B cell (primary cell): Measurements from ENCODE around the gene CDC34. TPM values are rescaled to one million over a fixed set of nuclear protein-coding genes. Genes with fewer than 3 reads are reported as not detected.

Experiments
- ATAC-seq: fragments of 200-7000 bp; cut with Tn5 transposase; one replicate; pipeline ENCODE4 v1.10.0; 2021; ENCODE audit warnings: low read depth, mild to moderate bottlenecking, moderate number of reproducible peaks, moderate library complexity
- CTCF ChIA-PET: fragments of 350-600 bp; sonication (Branson Sonifier 250); formaldehyde crosslinking; loops from one replicate; lab custom pipeline; 2021; ENCODE audit warnings: antibody characterized with exemption, inconsistent platforms; lab: Charles Lee
- POLR2A ChIA-PET: fragments of 350-600 bp; sonication (Branson Sonifier 250); formaldehyde crosslinking; loops from one replicate; lab custom pipeline; 2021; ENCODE audit warnings: antibody characterized with exemption; lab: Charles Lee
- DNase-seq: peaks from one replicate; pipeline ENCODE4 v3.0.0; 2013
- H2AFZ ChIP-seq: 2 replicates; pipeline ENCODE4 v1.6.1; 2012; ENCODE audit warnings: mild to moderate bottlenecking, low read depth, low read length; ENCODE audit not compliant: insufficient read depth, poor library complexity, severe bottlenecking
- H3K27ac ChIP-seq, 2 donors: 1 replicate in 1 of 2; 2 replicates in 1 of 2; pipeline ENCODE4 v1.5.1; 2012 to 2013; ENCODE audit warnings: low read length in 2 of 2, mild to moderate bottlenecking in 2 of 2, moderate library complexity in 1 of 2
- H3K27me3 ChIP-seq, 4 experiments: fragments of 200-600 bp in 1 of 4; sonication (generic) in 1 of 4; replicated peaks in 1 of 4; 1 replicate in 2 of 4; 2 replicates in 2 of 4; pipeline versions ENCODE4 v1.6.1 to v1.7.0; 2013 to 2016; ENCODE audit warnings: low read length in 3 of 4, mild to moderate bottlenecking in 2 of 4, mixed read lengths in 1 of 4, moderate library complexity in 1 of 4; ENCODE audit not compliant: insufficient read depth in 4 of 4, control insufficient read depth in 3 of 4; ENCODE audit errors: control extremely low read depth in 1 of 4
- H3K36me3 ChIP-seq, 2 experiments: replicated peaks in 1 of 2; 1 replicate in 1 of 2; 2 replicates in 1 of 2; pipeline versions ENCODE4 v1.6.1 to v1.7.1; 2013; ENCODE audit warnings: low read length in 1 of 2; ENCODE audit not compliant: insufficient read depth in 2 of 2, control insufficient read depth in 1 of 2; ENCODE audit errors: control extremely low read depth in 1 of 2, extremely low read depth in 1 of 2
- H3K4me1 ChIP-seq, 2 donors: fragments of 200-600 bp in 1 of 2; sonication (generic) in 1 of 2; 1 replicate in 1 of 2; 2 replicates in 1 of 2; pipeline versions ENCODE4 v1.5.1 to v1.6.1; 2013 to 2017; ENCODE audit warnings: low read length in 2 of 2; ENCODE audit not compliant: control insufficient read depth in 2 of 2, insufficient read depth in 2 of 2
- H3K4me2 ChIP-seq: replicated peaks from 2 replicates; pipeline ENCODE3; 2012; ENCODE audit warnings: mild to moderate bottlenecking, low read depth, low read length; ENCODE audit not compliant: poor library complexity, severe bottlenecking
- H3K4me3 ChIP-seq, 5 experiments: fragments of 200-600 bp in 1 of 5; sonication (generic) in 1 of 5; 1 replicate in 3 of 5; 2 replicates in 2 of 5; pipeline versions ENCODE4 v1.5.1 to v1.7.0; 2011 to 2016; ENCODE audit warnings: low read length in 4 of 5, mild to moderate bottlenecking in 4 of 5, low read depth in 2 of 5, control low read depth in 1 of 5, moderate library complexity in 1 of 5; ENCODE audit not compliant: insufficient read depth in 1 of 5; ENCODE audit errors: control extremely low read depth in 1 of 5, extremely low read depth in 1 of 5
- H3K79me2 ChIP-seq: fragments of 200-600 bp; sonication (generic); one replicate; pipeline ENCODE4 v1.6.0; 2016; ENCODE audit warnings: low read length; ENCODE audit not compliant: control insufficient read depth, insufficient read depth
- H3K9ac ChIP-seq: fragments of 200-600 bp; sonication (generic); 2 replicates; pipeline ENCODE4 v1.6.1; 2017; ENCODE audit warnings: mild to moderate bottlenecking, low read length, moderate library complexity
- H3K9me3 ChIP-seq, 3 donors: one replicate each; pipeline versions ENCODE4 v1.6.1 to v1.7.1; 2013; ENCODE audit warnings: low read length in 2 of 3; ENCODE audit not compliant: control insufficient read depth in 2 of 3, insufficient read depth in 1 of 3; ENCODE audit errors: control extremely low read depth in 1 of 3
- H4K20me1 ChIP-seq: 2 replicates; pipeline ENCODE4 v1.6.0; 2012; ENCODE audit warnings: mild to moderate bottlenecking, low read length; ENCODE audit not compliant: insufficient read depth, control insufficient read depth, poor library complexity, severe bottlenecking
- H3K27ac Mint-ChIP-seq: one replicate; pipeline ENCODE4 v1.8.0; 2021; ENCODE audit warnings: mixed read lengths
- H3K27me3 Mint-ChIP-seq: one replicate; pipeline ENCODE4 v1.8.0; 2021; ENCODE audit warnings: mixed read lengths
- H3K4me1 Mint-ChIP-seq: one replicate; pipeline ENCODE4 v1.8.0; 2021; ENCODE audit warnings: mixed read lengths
- H3K4me3 Mint-ChIP-seq: one replicate; pipeline ENCODE4 v1.8.0; 2021; ENCODE audit warnings: mixed read lengths
- H3K9me3 Mint-ChIP-seq: one replicate; pipeline ENCODE4 v1.8.0; 2022; ENCODE audit warnings: mixed read lengths; ENCODE audit not compliant: insufficient read depth
- EZH2 ChIP-seq: IDR thresholded peaks from 2 replicates; pipeline ENCODE4 v1.6.1; 2012; ENCODE audit warnings: borderline replicate concordance, low read depth, mild to moderate bottlenecking, moderate library complexity, low read length; ENCODE audit not compliant: insufficient read depth, poor library complexity, severe bottlenecking
- WGBS: methylation state at CpG from one replicate; pipeline ENCODE4 v1.1.5; 2013; ENCODE audit warnings: missing lambda C conversion rate; ENCODE audit not compliant: insufficient coverage; 5-methylcytosine and 5-hydroxymethylcytosine counted together
- intact Hi-C: fragments of 100-400 bp; cut with micrococcal nuclease; formaldehyde crosslinking; loops from one replicate; pipeline ENCODE4 v1.10.0; 2022
- polyA plus RNA-seq: library from polyadenylated mRNA; depleted of rRNA; stranded (reverse); fragments of >200 nt; gene quantifications from 2 replicates; pipeline ENCODE4 v1.2.3, GENCODE V29; 2012
- total RNA-seq, 2 donors: library from RNA; stranded (reverse); fragments of 120-200 nt in 1 of 2; gene quantifications; 1 replicate in 1 of 2; 2 replicates in 1 of 2; pipeline versions ENCODE4 v1.2.3 to v1.2.4, GENCODE V29; 2013 to 2022
- TF ChIP-seq, protein P1 (sequence below): fragments of 200-600 bp; IDR thresholded peaks from one replicate; pipeline ENCODE4 v1.8.0; 2022; ENCODE audit warnings: antibody characterized with exemption, mild to moderate bottlenecking

CDC34 gene
- total and polyA plus RNA-seq, 2 donors (not counting 1 experiment from before 2014, with no cell fraction given): 26.9 to 28.4 TPM

DNA sequence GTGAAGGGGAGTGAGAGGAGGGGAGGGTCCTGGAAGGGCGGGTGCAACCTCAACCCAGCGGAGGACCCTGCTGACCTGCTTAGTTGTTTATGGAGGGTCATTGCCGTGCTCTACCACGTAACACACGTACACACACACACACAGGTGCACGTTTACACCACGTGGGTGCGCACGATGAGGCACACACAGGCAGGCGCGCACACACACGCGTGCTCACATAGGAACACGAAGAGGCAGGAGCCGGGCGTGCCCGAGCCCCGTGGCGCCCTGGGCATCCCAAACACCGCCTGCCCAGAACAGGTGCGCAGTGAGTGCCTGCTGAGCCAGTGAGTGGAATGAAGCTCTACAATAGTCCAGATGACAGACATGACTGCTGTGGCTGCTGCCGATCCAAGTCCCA is 46.5 kb upstream of the CDC34 start:
- Histone ChIP-seq H4K20me1 (no peaks in the 10 kb centered on the region), H3K36me3 (no peaks in the 10 kb centered on the region), H3K4me3 (no peak overlapping the region), H3K9ac (no peak overlapping the region), H3K4me1 (peaks cover 0 to 14% of the 10 kb centered on the region in 2 donors), H3K27me3 (peaks cover 0 to 18% (median 8%) of the 10 kb centered on the region in 4 experiments), H3K4me2 (no peak overlapping the region), H2AFZ (no peak overlapping the region), H3K9me3 (peaks cover 0 to 26% (median 0%) of the 10 kb centered on the region in 3 donors), H3K27ac (no peak overlapping the region), H3K79me2 (no peaks in the 10 kb centered on the region)
- Mint-ChIP-seq H3K27me3 (peaks cover 11% of the 10 kb centered on the region), H3K4me1 (peaks cover 3% of the 10 kb centered on the region), H3K9me3 (peaks cover 4% of the 10 kb centered on the region), H3K4me3 (no peak overlapping the region), H3K27ac (no peak overlapping the region)
- intact Hi-C loops: no loop called here
- DNase-seq (no peak), ATAC-seq (no peak)
- ChIA-PET POLR2A (no interaction called here), CTCF (no interaction called here)
- TF ChIP-seq, protein P1, sequence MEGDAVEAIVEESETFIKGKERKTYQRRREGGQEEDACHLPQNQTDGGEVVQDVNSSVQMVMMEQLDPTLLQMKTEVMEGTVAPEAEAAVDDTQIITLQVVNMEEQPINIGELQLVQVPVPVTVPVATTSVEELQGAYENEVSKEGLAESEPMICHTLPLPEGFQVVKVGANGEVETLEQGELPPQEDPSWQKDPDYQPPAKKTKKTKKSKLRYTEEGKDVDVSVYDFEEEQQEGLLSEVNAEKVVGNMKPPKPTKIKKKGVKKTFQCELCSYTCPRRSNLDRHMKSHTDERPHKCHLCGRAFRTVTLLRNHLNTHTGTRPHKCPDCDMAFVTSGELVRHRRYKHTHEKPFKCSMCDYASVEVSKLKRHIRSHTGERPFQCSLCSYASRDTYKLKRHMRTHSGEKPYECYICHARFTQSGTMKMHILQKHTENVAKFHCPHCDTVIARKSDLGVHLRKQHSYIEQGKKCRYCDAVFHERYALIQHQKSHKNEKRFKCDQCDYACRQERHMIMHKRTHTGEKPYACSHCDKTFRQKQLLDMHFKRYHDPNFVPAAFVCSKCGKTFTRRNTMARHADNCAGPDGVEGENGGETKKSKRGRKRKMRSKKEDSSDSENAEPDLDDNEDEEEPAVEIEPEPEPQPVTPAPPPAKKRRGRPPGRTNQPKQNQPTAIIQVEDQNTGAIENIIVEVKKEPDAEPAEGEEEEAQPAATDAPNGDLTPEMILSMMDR: no peak
- no peak for TF ChIP-seq EZH2
- WGBS: 86% methylated on average over 16 of the region's 22 CpGs

DNA sequence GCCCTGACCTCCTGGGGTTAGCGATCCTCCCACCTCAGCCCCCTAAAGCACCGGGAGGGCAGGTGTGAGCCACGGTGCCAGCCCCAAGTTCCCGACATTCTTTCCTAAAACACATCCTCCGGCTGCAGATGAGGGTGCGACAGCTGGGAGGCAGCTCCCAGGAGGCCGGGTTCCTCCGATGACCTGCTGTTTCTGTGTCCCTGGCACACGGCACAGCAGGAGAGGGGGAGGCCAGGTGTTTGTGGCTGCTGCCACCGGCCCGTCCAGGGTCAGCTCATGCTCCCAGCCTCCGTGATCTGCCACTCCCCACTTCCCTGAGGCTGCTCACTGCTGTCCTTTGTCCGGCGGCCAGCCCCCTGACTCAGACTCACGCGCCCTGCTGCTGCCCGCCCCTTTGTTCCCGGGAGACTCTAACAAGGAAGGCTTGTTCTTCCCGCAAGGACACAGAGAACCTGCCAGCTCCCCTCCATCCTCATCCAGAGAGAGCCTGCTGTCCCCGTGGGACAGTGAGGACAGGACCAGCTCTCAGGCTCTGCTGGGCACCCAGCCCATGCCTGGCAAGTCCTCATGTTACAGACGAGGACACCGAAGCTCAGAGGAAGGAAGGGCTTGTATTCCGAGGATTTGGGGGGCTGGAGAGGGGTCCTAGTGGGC is 45.9 kb upstream of the CDC34 start:
- peaks cover 0 to 12% of the 10 kb centered on the region in 2 donors for H3K4me1 ChIP-seq
- DNase-seq (no peak), ATAC-seq (no peak)
- POLR2A ChIA-PET: no interaction called here
- intact Hi-C loops: no loop called here
- no peaks in the 10 kb centered on the region for H3K9me3 Mint-ChIP-seq
- no peaks in the 10 kb centered on the region for H3K36me3 ChIP-seq
- no peak overlapping the region for H2AFZ ChIP-seq
- peaks cover 2% of the 10 kb centered on the region for H3K4me1 Mint-ChIP-seq
- 50% methylated on average over 19 of the region's 23 CpGs for WGBS
- H3K27ac ChIP-seq: no peak overlapping the region
- H3K27me3 Mint-ChIP-seq: peaks cover 11% of the 10 kb centered on the region
- H3K79me2 ChIP-seq: no peaks in the 10 kb centered on the region
- no peak overlapping the region for H3K9ac ChIP-seq
- no peak overlapping the region for H3K4me3 Mint-ChIP-seq
- peaks cover 0 to 21% (median 0%) of the 10 kb centered on the region in 3 donors for H3K9me3 ChIP-seq
- no peak overlapping the region for H3K27ac Mint-ChIP-seq
- H3K4me3 ChIP-seq: no peak overlapping the region
- no peaks in the 10 kb centered on the region for H4K20me1 ChIP-seq
- peaks cover 0 to 18% (median 8%) of the 10 kb centered on the region in 4 experiments for H3K27me3 ChIP-seq
- H3K4me2 ChIP-seq: no peak overlapping the region
- CTCF ChIA-PET: interaction anchor here (2.9 kb wide), 1 partner anchor 25 kb away, joined by 14 read pairs; no protein-coding TSS in a partner anchor
- TF ChIP-seq, protein P1: no peak
- TF ChIP-seq EZH2: no peak
